Epithelial cell of proximal tubule (primary cell): ENCODE data around the gene PBX1. TPM values are rescaled to one million over a fixed set of nuclear protein-coding genes. Genes with fewer than 3 reads are reported as not detected.
A peak's percentile ranks its signal among the peaks of the same experiment; 100 is the strongest.

Experiments used
- DNase-seq: peaks from one replicate; pipeline ENCODE4 v3.0.0-alpha.2; 2011; ENCODE audit warnings: low read depth
- H3K4me3 ChIP-seq: 2 replicates; pipeline ENCODE4 v1.5.1; 2011; ENCODE audit warnings: low read depth, mild to moderate bottlenecking, low read length
- total RNA-seq: library from RNA; depleted of rRNA; stranded (reverse); fragments of >200 nt; gene quantifications from 2 replicates; pipeline ENCODE4 v1.2.3, GENCODE V29; 2015
- TF ChIP-seq, protein P1 (sequence below): conservative IDR thresholded peaks from 2 replicates; pipeline ENCODE4 v1.5.1; 2012; ENCODE audit warnings: low read depth, mild to moderate bottlenecking, low read length

Gene PBX1
- total RNA-seq, 1 donor from 2014 or later = 3.0 TPM

DNA sequence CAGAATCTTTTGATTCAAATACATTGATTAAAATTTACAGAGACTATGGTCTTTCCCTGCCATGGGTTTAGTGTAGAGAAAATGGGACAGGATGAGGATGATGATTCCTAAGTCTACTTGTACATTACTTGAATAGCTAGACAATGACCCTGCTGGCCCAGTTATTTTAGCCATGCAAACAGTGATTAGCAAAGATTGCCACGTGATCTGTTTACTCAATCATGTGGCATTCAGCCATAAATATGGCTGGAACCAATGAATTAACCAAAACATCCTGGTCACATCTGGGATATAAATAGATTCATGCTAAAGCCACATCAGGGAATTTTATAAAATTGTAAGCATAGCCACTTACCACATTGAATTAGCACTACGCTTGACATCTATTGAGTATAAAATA, 167.3 kb downstream of the PBX1 start:
- TF ChIP-seq, protein P1, sequence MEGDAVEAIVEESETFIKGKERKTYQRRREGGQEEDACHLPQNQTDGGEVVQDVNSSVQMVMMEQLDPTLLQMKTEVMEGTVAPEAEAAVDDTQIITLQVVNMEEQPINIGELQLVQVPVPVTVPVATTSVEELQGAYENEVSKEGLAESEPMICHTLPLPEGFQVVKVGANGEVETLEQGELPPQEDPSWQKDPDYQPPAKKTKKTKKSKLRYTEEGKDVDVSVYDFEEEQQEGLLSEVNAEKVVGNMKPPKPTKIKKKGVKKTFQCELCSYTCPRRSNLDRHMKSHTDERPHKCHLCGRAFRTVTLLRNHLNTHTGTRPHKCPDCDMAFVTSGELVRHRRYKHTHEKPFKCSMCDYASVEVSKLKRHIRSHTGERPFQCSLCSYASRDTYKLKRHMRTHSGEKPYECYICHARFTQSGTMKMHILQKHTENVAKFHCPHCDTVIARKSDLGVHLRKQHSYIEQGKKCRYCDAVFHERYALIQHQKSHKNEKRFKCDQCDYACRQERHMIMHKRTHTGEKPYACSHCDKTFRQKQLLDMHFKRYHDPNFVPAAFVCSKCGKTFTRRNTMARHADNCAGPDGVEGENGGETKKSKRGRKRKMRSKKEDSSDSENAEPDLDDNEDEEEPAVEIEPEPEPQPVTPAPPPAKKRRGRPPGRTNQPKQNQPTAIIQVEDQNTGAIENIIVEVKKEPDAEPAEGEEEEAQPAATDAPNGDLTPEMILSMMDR = no peak
- H3K4me3 ChIP-seq = no peak overlapping the region
- DNase-seq = no peak

DNA sequence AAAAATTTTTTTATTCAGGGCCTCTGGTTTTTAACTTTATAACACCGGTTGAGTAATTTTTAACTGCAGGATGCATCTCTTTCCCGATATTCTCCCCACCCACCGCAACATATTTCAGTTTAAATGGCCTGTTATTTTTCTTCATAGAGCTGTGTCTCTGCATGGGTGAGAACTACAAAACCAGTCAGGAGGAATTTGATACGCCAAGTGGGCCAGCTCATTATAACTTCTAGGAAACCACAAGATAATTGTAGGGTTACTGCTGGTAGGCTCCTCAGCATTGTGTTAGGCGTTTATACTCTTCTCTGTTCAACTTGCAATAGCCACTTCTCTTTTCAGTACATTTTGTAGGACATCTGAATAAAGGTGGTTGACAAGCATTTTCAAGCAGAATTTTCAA, 169.7 kb downstream of the PBX1 start:
- TF ChIP-seq, protein P1 = no peak
- no peak overlapping the region for H3K4me3 ChIP-seq
- DNase-seq = no peak

DNA sequence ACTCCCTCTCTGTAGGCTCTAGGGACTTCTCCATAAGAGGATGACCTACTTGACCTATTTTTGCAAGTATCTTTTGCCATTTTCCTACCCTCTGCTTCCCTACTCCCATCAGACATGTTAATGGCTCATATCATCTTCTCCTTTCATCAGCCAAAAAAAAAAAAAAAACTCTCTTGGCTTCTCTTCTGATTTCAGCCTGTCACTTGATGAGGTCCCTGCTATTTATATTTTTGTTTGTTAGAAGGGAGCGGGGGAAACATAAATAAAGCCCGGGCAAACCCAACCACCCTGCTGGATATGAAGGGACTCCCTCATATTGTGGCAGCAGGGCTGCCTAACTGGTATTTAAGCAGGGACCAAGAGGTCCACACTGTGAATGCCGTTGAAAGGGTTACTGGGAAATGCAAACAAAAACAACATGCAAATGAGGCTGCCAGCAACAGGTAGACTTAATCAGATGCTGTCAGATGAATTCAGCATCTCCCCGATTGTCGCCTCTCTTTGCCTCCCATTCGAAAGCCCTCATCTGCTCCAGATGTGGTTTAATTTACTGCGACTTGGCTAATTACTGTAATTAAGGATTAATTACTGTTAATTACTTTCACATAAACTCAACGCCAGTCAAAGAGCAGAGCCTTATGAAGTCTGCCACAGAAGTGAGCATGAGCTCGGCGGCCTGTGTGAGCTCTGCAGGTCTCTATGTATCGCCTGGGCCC, 172.3 kb downstream of the PBX1 start:
- DNase-seq = no peak
- no peak overlapping the region for H3K4me3 ChIP-seq
- TF ChIP-seq, protein P1 = no peak

DNA sequence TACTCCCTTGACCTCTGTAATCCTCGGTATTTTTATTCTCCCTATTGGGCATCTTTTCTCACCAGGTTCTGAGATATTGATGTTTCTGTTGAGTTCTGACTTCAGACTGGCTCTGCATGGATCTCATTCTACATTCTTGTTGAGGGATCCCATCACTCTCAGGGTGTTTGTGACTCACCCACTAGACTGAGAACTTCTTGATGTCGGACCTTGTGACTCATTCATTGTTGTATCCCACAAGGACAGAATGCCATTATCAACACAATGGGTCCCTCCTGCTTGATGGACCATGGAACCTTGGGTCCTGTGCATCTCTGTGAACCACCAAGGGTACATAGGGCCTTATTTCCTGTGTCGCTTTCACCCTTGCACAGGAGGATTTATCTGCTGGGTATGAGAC, 174.1 kb downstream of the PBX1 start:
- TF ChIP-seq, protein P1 = no peak
- H3K4me3 ChIP-seq = no peak overlapping the region
- peak; percentile 55 for DNase-seq

DNA sequence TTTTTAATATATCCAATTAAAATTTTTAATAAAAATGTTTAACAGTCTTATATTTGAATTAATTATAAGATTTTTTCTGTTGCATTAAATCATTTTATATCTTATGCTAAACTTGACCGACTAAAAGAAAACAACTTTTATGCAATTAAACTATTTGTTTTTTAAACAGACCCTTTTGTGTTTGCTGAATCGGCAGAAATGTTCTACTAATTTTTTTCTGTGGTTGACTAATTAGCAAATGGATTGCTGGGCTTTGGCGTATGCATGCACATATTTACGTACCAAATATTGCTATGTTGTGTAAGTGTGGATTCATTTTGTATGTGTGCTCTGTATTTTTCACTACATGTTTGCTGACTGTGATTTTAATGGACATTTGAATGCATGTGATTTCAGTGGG, 174.8 kb downstream of the PBX1 start:
- TF ChIP-seq, protein P1 = no peak
- no peak for DNase-seq
- H3K4me3 ChIP-seq = no peak overlapping the region

DNA sequence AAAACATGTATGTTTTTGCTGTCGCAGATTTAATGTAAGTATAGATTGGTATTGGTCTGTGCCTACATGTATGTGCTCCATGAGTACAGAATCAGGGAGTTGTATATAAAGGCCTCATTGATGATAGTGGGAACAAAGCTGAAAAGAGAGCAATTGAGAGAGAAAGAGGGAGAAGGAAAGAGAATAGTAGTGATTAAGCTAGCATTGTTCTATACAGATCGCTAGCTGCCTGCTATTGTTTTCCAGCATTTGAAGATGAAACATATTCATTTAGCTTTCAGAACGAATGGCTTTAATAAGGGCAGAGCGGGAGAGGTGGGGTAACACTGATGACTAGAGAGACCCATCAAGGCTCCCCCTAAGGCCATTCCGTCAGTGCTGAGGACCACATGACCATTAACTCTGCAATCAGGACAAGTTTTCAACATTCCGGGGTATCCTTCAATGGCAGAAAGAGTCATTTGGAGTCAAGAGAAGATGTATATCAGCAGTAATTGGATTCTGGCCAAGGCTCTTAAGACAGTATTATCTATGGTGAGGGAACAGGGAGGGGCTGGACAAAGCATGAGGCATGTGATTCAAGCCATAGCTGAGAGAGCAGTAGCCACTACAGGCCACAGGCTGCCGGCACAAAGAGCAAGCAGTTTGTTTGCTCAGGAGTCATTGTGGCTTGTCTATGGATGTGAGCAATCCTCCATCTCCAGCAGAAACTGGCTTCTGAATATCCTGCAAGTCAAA, 176.5 kb downstream of the PBX1 start:
- no peak overlapping the region for H3K4me3 ChIP-seq
- TF ChIP-seq, protein P1 = no peak
- DNase-seq = no peak
